GM18526 (cell line): ENCODE results near the gene A2ML1.

Source experiments
- POLR2A ChIP-seq: IDR thresholded peaks from 3 replicates; pipeline ENCODE4 v1.6.1; 2011; ENCODE audit not compliant: insufficient read length; ENCODE audit errors: extremely low read depth

The A2ML1 gene

DNA sequence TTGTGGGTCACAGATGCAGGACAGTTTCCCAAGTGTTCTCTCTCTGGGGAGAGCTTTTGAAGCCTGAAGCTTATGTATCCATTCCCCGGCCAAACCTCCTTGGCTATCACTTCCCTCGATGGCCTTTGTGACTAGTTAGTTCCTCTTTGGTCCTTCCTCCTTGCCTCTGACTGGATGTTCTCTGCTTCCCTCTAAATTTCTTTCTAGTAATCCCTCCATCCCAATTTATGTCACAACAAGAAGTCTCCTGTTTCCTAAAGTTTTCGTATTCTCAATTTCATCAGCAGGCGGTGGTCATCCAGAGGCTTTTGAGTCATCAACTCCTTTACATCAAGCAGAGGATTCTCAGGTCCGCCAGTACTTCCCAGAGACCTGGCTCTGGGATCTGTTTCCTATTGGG lies 27.5 kb downstream of the A2ML1 start:
- TF ChIP-seq POLR2A: no peak

DNA sequence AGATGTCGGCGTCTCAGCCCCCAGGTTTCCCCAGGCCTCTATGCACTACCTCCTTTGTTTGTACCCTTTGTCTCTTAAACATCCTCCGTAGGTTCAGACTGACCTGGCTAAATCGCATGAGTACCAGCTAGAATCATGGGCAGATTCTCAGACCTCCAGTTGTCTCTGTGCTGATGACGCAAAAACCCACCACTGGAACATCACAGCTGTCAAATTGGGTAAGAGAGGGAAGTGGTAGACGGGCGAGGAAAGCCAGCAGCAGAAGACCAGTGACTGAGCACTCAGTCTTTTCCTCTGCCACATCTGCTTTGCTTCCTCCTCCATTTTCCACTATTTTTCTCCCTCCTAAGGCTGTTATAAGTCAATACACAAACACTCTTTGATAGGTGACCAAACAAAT lies 29.7 kb downstream of the A2ML1 start:
- no peak for TF ChIP-seq POLR2A

DNA sequence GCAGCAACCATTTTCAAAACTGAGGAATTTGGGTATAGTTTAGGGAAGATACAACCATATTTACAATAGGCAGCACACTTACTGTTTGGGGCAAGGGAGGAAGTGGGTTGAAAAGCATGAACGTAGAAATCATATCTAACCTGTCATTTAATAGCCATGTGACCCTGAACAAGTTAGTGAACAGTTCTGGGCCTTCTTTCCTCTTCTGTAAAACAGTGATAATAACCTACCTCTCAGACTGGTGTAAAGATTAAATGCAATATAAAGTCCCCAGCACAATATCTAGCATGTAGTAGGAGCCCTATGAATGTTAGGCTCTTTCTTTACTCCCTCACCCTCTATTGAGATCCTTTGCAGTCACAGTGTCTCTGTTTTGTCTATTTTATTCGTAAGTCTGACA lies 33.5 kb downstream of the A2ML1 start:
- no peak for TF ChIP-seq POLR2A

DNA sequence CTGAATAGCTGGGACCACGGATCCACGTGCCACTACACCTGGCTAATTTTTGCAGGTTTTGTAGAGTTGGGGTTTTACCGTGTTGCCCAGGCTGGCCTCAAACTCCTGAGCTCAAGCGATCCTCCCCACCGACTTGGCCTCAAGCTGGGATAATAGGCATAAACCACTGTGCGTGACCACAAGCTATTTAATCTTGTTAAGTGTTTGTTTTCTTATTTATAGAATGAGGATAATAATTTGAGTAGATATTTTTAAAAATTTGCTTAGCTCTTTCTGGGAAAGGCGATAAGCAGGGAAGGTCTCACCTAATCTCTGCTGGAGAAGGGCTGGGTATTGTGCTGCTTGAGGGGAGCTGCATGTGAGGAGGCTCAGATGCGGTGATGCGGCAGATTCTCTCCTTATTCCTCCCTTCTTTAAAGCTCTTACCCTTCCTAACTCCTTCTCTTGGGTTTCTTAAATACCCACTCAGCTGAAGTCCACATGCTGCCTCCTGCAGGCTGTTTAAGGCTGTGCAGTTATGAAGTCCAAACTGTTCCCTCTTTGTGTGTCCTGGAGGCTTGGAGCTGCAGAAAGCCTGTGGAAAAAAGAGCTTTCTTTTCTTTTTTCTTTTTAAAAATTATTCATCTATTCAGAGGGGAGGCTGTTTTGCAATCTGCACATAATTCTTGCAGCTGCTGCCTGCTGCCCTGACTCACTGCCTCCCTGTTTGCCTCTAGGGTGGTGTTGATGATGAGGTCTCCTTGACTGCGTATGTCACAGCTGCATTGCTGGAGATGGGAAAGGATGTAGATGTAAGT lies 37.9 kb downstream of the A2ML1 start:
- no peak for TF ChIP-seq POLR2A

DNA sequence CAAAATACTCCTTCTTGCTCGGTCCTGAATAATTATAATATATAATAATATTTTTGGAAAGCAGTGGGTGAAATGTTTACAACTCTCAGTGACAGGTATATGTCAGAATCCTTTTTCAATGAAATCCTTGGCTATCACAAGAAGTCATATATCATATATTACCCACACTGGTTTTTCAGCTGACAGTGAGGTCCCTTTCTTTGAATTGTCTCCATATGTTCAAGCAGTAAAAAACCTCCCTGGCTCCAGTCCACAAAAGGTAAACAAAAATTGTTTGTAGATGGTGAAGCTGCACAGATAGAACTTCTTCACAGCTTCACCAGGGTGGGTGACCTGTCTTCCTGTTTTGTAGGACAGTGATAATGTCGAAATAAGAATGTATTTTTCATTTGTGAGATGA lies 44.0 kb downstream of the A2ML1 start:
- no peak for TF ChIP-seq POLR2A

DNA sequence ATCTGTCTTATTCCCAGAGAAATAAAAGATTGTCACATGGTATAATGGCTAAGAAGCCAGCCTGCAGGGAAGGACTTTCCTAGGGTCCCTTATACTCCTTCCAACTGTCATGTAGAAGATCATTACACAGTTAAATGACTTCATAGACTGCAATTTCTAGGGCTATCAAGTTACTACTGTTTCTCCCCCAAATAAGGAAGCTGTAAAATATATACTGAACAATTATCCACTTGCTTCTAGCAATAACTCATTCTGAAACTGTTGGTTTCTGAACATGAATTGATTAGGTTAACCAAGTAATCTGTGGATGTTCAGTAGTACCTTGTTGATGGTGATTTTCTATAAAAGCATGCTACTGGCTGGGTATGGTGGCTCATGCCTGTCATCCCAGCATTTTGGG lies 44.6 kb downstream of the A2ML1 start:
- no peak for TF ChIP-seq POLR2A

DNA sequence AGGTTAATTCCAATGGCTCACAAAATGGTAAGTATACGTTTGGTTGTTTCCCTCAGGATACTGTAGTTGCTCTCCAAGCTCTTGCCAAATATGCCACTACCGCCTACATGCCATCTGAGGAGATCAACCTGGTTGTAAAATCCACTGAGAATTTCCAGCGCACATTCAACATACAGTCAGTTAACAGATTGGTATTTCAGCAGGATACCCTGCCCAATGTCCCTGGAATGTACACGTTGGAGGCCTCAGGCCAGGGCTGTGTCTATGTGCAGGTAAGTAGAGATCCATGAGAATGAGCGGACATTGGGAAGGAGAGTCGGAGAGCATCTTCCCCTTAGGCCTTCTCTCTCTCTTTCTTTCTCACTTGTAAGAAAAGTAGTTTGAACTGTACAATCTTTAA lies 45.4 kb downstream of the A2ML1 start:
- TF ChIP-seq POLR2A: no peak

DNA sequence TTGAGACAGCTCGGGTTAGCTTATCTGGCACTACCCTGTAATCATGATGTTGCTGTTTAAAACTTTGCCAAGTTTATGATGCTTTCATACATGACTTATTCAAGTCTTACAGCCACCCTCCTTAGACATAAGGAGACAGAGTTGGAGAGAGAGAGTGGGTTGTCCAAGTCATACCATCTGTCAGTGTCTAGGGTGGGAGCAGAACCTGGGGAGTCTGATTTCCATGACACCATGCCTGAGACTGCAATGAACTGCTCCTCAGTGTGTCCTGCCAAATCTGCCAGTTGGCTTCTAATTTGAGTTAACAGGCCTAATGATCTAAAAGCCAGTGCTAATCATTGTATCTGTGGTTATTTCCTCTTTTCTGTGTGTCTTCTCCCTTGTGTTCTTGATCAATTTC lies 48.2 kb downstream of the A2ML1 start:
- no peak for TF ChIP-seq POLR2A

DNA sequence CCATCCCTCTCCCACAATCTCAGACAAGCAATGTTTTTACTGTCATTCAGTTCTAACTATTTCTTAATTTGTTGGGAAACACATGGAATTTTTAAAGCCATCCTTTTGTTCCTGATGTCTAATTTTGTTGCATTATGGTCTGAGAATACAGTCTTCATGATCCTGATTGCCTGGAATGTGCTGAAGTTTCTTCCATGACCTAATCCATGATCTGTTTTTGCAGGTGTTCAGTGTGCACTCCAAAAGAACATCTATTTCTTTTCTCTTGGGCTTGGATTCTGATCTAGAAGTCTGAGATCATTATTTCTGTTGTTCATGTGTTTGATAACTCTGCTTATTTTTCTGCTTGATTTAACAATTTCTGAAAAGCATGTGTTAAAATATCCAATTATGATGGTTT lies 48.6 kb downstream of the A2ML1 start:
- TF ChIP-seq POLR2A: no peak

DNA sequence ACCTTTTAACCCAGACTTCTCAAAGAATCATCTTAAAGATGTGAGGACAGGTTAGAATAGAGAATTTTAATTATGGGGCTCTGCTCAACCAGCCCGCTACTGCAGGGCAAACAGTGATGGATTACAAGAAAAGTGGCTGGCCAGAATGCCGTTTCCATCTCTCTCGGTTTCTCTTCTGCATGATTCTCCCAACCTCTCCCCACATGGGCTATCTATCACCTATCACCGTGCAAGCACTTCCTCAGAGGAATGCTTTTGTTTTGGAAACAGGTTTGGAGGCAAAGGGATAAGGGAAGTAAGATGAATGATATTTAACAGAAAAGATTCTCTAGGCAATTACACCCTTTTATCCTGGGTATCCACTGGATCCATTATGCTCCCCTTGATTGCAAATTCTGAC lies 54.5 kb downstream of the A2ML1 start:
- TF ChIP-seq POLR2A: no peak

DNA sequence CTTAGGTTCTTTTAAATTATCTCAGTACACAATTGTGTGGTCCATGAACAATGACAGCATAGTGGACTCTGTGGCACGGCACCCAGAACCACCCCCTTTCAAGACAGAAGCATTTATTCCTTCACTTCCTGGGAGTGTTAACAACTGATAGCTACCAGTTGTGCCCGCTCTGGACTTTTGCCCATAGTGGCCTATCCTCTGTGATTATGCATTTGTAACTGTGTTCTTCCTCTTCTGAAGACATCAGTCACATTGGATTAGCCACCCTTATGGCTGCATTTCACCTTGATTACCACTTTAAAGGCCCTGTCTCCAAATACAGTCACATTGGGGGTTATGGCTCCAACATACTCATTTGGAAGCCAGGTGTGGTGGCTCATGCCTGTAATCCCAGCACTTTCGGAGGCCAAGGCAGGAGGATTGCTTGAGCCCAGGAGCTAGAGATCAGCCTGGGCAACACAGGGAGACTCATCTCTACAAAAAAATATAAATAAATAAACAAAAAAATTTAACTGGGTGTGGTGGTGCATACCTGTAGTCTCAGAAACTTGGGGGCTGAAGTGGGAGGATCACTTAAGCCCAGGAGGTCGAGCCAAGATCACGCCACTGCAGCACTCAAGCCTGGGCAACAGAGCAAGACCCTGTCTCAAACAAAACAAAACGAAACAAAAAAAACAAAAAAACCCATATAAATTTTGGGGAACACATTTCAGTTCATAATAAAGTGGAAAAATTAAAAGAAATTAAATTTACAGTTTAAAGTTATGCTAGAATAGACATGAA lies 64.3 kb downstream of the A2ML1 start:
- TF ChIP-seq POLR2A: no peak

DNA sequence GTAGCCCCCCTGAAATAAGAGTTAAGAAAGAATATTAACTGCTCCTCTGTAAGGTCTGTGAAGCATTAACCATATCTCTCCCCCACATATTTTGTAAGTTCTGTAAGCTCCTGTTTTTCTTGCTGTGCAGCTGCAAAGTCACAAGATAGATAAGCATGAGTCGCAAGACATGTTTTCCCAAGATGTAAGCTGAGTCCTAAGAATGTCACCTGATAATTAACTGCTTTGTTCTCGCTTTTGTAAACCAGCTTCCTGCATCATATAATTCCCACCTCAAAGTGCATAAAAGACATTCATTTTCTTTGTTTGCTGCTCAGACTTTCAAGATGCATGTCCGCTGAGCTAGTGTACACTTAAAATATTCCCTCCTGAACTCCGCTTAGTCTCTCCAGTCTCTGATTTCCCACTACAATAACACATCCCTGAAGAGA lies 64.9 kb downstream of the A2ML1 start:
- TF ChIP-seq POLR2A: no peak

DNA sequence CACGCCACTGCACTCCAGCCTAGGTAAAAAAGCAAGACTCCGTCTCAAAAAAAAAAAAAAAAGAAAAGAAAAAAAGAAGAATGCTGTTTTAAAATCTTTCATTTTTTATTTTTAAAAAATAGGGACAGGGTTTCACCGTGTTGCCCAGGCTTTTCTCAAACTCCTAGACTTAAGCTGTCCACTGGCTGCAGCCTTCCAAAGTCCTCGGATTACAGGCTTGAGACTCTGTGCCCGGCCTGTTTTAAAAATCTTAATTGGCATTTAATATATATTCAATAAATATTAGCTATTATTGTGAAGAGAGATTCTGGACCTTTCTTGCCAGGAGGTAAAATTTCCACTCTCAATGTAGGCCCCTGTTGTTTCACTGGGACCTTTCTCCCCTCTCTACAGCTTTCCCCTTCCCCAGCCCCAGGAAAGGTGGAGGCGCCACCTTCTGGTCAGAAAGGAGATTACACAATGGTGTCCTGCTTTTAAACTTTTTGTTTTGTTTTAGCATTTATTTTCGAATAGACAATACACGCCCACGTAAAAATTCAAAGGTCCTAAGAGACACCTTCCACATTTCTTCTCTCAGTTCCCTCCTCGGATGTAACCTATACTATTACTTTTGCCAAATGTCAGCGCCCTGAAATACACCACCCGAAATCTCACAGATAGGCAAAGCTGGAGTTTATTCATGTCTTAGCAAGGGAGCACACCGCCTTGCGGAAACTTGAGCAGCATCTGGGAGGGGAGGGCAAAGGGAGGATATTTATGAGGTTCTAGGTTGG lies 68.1 kb downstream of the A2ML1 start:
- TF ChIP-seq POLR2A: no peak

DNA sequence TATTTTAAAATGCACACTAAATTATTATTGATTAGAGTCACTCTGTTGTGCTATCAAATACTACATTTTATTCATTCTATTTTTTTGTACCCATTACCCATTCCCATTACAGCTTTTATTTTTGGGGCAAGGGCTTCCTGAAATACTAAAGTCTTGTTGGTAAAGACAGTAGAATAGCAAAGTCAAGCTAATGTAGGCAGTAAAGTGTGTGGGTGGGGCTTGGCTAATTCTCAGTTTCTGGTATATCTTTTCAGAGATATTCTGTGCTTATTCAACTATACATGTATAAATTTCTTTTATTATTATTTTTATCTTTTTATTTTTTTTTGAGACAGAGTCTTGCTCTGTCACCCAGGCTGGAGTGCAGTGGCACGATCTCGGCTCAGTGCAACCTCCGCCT lies 69.6 kb downstream of the A2ML1 start:
- no peak for TF ChIP-seq POLR2A

DNA sequence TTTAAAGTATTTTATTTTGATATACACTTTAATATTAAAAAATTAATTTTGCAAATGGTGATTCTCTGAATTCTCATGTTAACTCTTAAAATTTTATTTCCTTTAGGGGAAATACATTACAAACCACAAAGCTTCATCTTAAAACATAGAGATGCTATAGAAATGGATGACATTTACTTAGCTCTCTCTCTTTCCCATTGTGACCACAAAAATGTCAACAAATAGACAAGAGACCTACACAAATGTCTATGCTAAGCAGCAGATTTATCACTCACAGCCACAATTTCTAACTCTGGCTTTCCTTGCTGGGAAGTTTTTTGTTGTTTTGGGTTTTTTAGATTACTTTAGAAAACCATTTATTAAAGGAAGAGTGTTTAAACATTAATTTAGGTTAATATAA lies 72.0 kb downstream of the A2ML1 start:
- TF ChIP-seq POLR2A: no peak

DNA sequence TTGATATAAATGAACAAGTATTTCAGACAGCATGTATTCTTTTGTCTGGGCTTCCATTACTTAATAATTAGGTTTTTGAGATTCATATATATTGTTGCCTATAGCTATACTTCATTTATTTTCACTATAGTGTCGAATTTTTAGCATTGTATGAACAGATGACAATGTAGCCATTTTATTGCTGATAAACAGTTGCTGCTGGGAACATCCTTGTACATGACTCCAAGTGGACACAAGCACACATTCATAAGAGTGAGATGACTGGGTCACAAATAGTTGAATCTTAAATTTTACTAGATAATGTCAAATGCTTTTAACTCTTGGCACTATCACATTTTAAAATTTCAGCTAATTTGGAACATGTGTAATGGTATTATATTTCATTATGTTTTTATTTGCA lies 72.6 kb downstream of the A2ML1 start:
- TF ChIP-seq POLR2A: no peak
